WTC11 (cell line): ENCODE results near the gene CMC1. TPM values are rescaled to one million over a fixed set of nuclear protein-coding genes. Genes with fewer than 3 reads are reported as not detected.

Experiments used
- ATAC-seq: fragments of 200-7000 bp; cut with Tn5 transposase; 2 replicates; pipeline ENCODE4 v1.10.0; 2021; ENCODE audit warnings: mild to moderate bottlenecking, moderate library complexity
- CTCF ChIA-PET: fragments of 300-600 bp; sonication (Branson Sonifier 250); formaldehyde crosslinking; loops from one replicate; lab custom pipeline; 2021; ENCODE audit warnings: antibody characterized with exemption; lab: Charles Lee
- POLR2A ChIA-PET: fragments of 350-600 bp; sonication (Branson Sonifier 250); formaldehyde crosslinking; loops from one replicate; lab custom pipeline; 2021; ENCODE audit warnings: antibody characterized with exemption; lab: Charles Lee
- DNase-seq: peaks from one replicate; pipeline ENCODE4 v3.0.0; 2021; ENCODE audit warnings: low spot score
- H3K27ac Mint-ChIP-seq: 2 replicates; pipeline ENCODE4 v1.8.0; 2021; ENCODE audit warnings: mixed read lengths
- H3K27me3 Mint-ChIP-seq: 2 replicates; pipeline ENCODE4 v1.8.0; 2021; ENCODE audit warnings: low read depth, mild to moderate bottlenecking, moderate library complexity, mixed read lengths
- H3K36me3 Mint-ChIP-seq: 2 replicates; pipeline ENCODE4 v1.8.0; 2021; ENCODE audit warnings: mixed read lengths
- H3K4me1 Mint-ChIP-seq: 2 replicates; pipeline ENCODE4 v1.8.0; 2022; ENCODE audit warnings: mixed read lengths
- H3K4me3 Mint-ChIP-seq: 2 replicates; pipeline ENCODE4 v1.8.0; 2021; ENCODE audit warnings: mild to moderate bottlenecking, moderate library complexity, mixed read lengths
- H3K9me3 Mint-ChIP-seq: 2 replicates; pipeline ENCODE4 v1.8.0; 2021; ENCODE audit warnings: mixed read lengths
- CDX4 ChIP-seq: fragments of 250-450 bp; sonication (Bioruptor Pico); IDR thresholded peaks from 2 replicates; pipeline ENCODE4 v1.9.0; 2021; ENCODE audit warnings: moderate library complexity, mild to moderate bottlenecking, inconsistent platforms, borderline replicate concordance
- ERG ChIP-seq: fragments of 250-450 bp; sonication (Bioruptor Pico); IDR thresholded peaks from 2 replicates; pipeline ENCODE4 v1.8.0; 2021; ENCODE audit warnings: mild to moderate bottlenecking
- ETV6 ChIP-seq: sonication (generic); formaldehyde crosslinking; IDR thresholded peaks from 2 replicates; pipeline ENCODE4 v1.8.1; 2022; ENCODE audit warnings: mild to moderate bottlenecking, missing genetic modification reagents
- HMGA2 ChIP-seq: fragments of 250-450 bp; sonication (Bioruptor Pico); IDR thresholded peaks from 2 replicates; pipeline ENCODE4 v1.4.0; 2021; ENCODE audit warnings: mild to moderate bottlenecking, moderate library complexity
- IRF2 ChIP-seq: sonication (generic); formaldehyde crosslinking; IDR thresholded peaks from 2 replicates; pipeline ENCODE4 v1.8.0; 2022; ENCODE audit warnings: low read depth, missing genetic modification reagents, borderline replicate concordance
- MAX ChIP-seq: sonication (generic); formaldehyde crosslinking; IDR thresholded peaks from 2 replicates; pipeline ENCODE4 v1.8.0; 2022; ENCODE audit warnings: mild to moderate bottlenecking, missing genetic modification reagents
- NFE2L1 ChIP-seq: sonication (generic); formaldehyde crosslinking; IDR thresholded peaks from 2 replicates; pipeline ENCODE4 v1.8.1; 2023; ENCODE audit warnings: missing genetic modification reagents
- PRRX2 ChIP-seq: fragments of 250-450 bp; sonication (Bioruptor Pico); IDR thresholded peaks from 2 replicates; pipeline ENCODE4 v1.8.0; 2021; ENCODE audit warnings: mild to moderate bottlenecking
- RORB ChIP-seq: fragments of 250-450 bp; sonication (Bioruptor Pico); IDR thresholded peaks from 2 replicates; pipeline ENCODE4 v1.9.0; 2021; ENCODE audit warnings: mild to moderate bottlenecking
- STAT6 ChIP-seq: sonication (generic); formaldehyde crosslinking; conservative IDR thresholded peaks from 2 replicates; pipeline ENCODE4 v1.8.1; 2023; ENCODE audit warnings: mild to moderate bottlenecking, low read depth, missing genetic modification reagents, moderate library complexity
- USF1 ChIP-seq: sonication (generic); formaldehyde crosslinking; IDR thresholded peaks from 2 replicates; pipeline ENCODE4 v1.8.0; 2022; ENCODE audit warnings: mild to moderate bottlenecking, missing genetic modification reagents
- ZNF138 ChIP-seq: sonication (generic); formaldehyde crosslinking; conservative IDR thresholded peaks from 2 replicates; pipeline ENCODE4 v1.8.1; 2022; ENCODE audit warnings: mild to moderate bottlenecking, moderate library complexity, missing genetic modification reagents
- ZNF416 ChIP-seq: fragments of 250-450 bp; sonication (Bioruptor Pico); IDR thresholded peaks from 2 replicates; pipeline ENCODE4 v1.9.0; 2021; ENCODE audit warnings: mild to moderate bottlenecking, inconsistent platforms
- ZNF425 ChIP-seq: fragments of 250-450 bp; sonication (Bioruptor Pico); conservative IDR thresholded peaks from 2 replicates; pipeline ENCODE4 v1.9.0; 2021; ENCODE audit warnings: mild to moderate bottlenecking
- ZNF671 ChIP-seq: fragments of 250-450 bp; sonication (Bioruptor Pico); IDR thresholded peaks from 2 replicates; pipeline ENCODE4 v1.8.0; 2021; ENCODE audit warnings: mild to moderate bottlenecking
- total RNA-seq: library from RNA; stranded (reverse); gene quantifications from 3 replicates; pipeline ENCODE4 v1.2.3, GENCODE V29; 2021
- TF ChIP-seq, protein P1 (sequence below): sonication (generic); formaldehyde crosslinking; IDR thresholded peaks from 2 replicates; pipeline ENCODE4 v1.8.1; 2023; ENCODE audit warnings: mild to moderate bottlenecking, missing genetic modification reagents, moderate library complexity

The CMC1 gene
- total RNA-seq, 1 experiment from 2014 or later: 25.3 TPM

- no peaks in the 10 kb centered on the region for H3K9me3 Mint-ChIP-seq
- H3K4me1 Mint-ChIP-seq: peaks cover 41% of the 10 kb centered on the region
- ChIA-PET POLR2A (interaction anchor here (0.6 kb wide), 1 partner anchor 257 kb away, joined by 7 read pairs; no protein-coding TSS in a partner anchor), CTCF (no interaction called here)
- no peaks in the 10 kb centered on the region for H3K36me3 Mint-ChIP-seq
- DNase-seq (no peak), ATAC-seq (peak; percentile 81)
- H3K27ac Mint-ChIP-seq: peak overlapping the region; percentile 67
- H3K27me3 Mint-ChIP-seq: no peaks in the 10 kb centered on the region
- TF ChIP-seq ETV6 (CRISPR knock-in tag) (no peak), HMGA2 (CRISPR knock-in tag) (no peak), ZNF416 (CRISPR knock-in tag) (no peak), ZNF138 (CRISPR knock-in tag) (no peak), RORB (CRISPR knock-in tag) (no peak), CDX4 (CRISPR knock-in tag) (no peak), USF1 (CRISPR knock-in tag) (no peak)
- H3K4me3 Mint-ChIP-seq: no peak overlapping the region
Measured at GRCh38 chr3:28253040-28253715, 11.8 kb downstream of the CMC1 start.

DNA sequence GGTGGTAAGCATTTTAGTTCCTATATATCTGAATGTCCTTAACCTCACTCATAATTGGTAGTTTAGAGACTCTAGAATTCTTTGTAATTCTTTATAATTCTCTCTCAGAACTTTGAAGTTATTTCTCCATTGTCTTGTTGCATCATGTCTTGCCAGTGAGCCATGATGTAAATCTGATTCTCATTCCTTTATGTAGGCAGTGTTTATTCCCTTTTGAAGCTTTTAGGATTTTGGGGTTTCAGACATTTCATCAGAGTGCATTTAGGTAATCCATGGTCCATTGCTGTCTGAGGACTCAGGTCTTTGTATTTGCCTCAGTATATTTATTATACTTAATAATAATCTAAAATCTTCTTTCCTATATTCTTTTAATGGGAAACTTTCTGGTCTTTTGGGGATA is 20.6 kb downstream of the CMC1 start:
- H3K27ac Mint-ChIP-seq: no peak overlapping the region

More for the DNA sequence above, 20.6 kb downstream of the CMC1 start:
- Mint-ChIP-seq H3K4me3 (no peak overlapping the region), H3K27me3 (no peaks in the 10 kb centered on the region), H3K36me3 (no peaks in the 10 kb centered on the region), H3K4me1 (0 out of 2 replicates have a peak, but pooled peaks cover 3% of the 10 kb centered on the region), H3K9me3 (no peaks in the 10 kb centered on the region)
- no peak for DNase-seq
- no peak for ATAC-seq
- ChIA-PET POLR2A (no interaction called here), CTCF (no interaction called here)
- no peak for TF ChIP-seq ZNF671 (CRISPR knock-in tag)
- no peak for TF ChIP-seq ZNF425 (CRISPR knock-in tag)
- TF ChIP-seq NFE2L1 (CRISPR knock-in tag): no peak
- TF ChIP-seq IRF2: no peak
- TF ChIP-seq, protein P1, sequence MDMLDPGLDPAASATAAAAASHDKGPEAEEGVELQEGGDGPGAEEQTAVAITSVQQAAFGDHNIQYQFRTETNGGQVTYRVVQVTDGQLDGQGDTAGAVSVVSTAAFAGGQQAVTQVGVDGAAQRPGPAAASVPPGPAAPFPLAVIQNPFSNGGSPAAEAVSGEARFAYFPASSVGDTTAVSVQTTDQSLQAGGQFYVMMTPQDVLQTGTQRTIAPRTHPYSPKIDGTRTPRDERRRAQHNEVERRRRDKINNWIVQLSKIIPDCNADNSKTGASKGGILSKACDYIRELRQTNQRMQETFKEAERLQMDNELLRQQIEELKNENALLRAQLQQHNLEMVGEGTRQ (CRISPR knock-in tag): no peak
- TF ChIP-seq STAT6 (CRISPR knock-in tag): no peak
- no peak for TF ChIP-seq MAX (CRISPR knock-in tag)
- no peak for TF ChIP-seq ZNF416 (CRISPR knock-in tag)
- TF ChIP-seq PRRX2: no peak
- TF ChIP-seq ERG (CRISPR knock-in tag): no peak
